OCI-LY1 (cell line): ENCODE results near the gene FGF4.

ENCODE experiments used
- CTCF ChIP-seq: fragments of 200-600 bp; sonication (generic), shearing (Covaris generic); IDR thresholded peaks from 2 replicates; pipeline ENCODE4 v1.5.1; 2017; ENCODE audit warnings: mild to moderate bottlenecking, antibody characterized with exemption, low read length, moderate library complexity, mixed read lengths
- EZH2 ChIP-seq: fragments of 200-600 bp; sonication (generic), shearing (Covaris generic); IDR thresholded peaks from 2 replicates; pipeline ENCODE4 v1.8.0; 2017; ENCODE audit warnings: borderline replicate concordance, mixed run types, mild to moderate bottlenecking, antibody characterized with exemption, low read length, moderate library complexity, mixed read lengths

DNA sequence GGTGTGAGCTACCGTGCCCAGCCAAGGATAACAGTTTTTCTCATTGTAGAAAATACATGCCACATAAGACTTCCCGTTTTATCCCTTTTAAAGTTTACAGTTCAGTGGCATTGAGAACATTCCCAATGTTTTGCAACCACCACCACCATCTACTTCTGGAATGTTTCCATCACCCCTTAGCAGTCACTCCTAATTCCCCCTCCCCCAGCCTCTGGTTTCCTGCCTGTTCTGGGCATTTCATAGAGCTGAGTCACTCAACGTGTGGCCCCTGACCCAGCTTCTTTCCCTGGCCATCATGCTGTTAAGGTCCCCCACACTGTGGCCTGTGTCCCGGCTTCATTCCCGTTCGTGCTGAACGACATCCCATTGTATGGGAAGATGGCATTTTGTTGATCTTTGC is 30.7 kb downstream of the FGF4 start:
- TF ChIP-seq EZH2 (no peak), CTCF (no peak)
